Spleen (tissue), 11 donors: ENCODE data around the gene DNAJB13. TPM values are rescaled to one million over a fixed set of nuclear protein-coding genes. Genes with fewer than 3 reads are reported as not detected.

ENCODE experiments used
- DNase-seq: peaks from one replicate; pipeline ENCODE4 v3.0.0-alpha.2; 2020
- H3K27ac ChIP-seq, 8 donors: fragments of 200-600 bp; sonication (generic) in 7 of 8; 1 replicate in 4 of 8; 2 replicates in 4 of 8; pipeline versions ENCODE4 v1.5.0 to v1.8.0; 2016 to 2021; ENCODE audit warnings: inconsistent platforms in 4 of 8, mild to moderate bottlenecking in 4 of 8, moderate library complexity in 1 of 8
- H3K27me3 ChIP-seq, 7 donors: fragments of 200-600 bp; sonication (generic) in 6 of 7; replicated peaks in 1 of 7; 1 replicate in 4 of 7; 2 replicates in 3 of 7; pipeline versions ENCODE4 v1.5.0 to v1.8.0; 2016 to 2021; ENCODE audit warnings: inconsistent platforms in 3 of 7, mild to moderate bottlenecking in 1 of 7
- H3K36me3 ChIP-seq, 6 donors: fragments of 200-600 bp; sonication (generic) in 5 of 6; 1 replicate in 4 of 6; 2 replicates in 2 of 6; pipeline versions ENCODE4 v1.5.0 to v1.8.0; 2016 to 2021; ENCODE audit warnings: inconsistent platforms in 2 of 6
- H3K4me1 ChIP-seq, 6 donors: fragments of 200-600 bp; sonication (generic) in 5 of 6; 1 replicate in 3 of 6; 2 replicates in 3 of 6; pipeline versions ENCODE4 v1.5.0 to v1.8.0; 2016 to 2021; ENCODE audit warnings: inconsistent platforms in 3 of 6
- H3K4me3 ChIP-seq, 8 donors: fragments of 200-600 bp; sonication (generic) in 7 of 8; 1 replicate in 4 of 8; 2 replicates in 4 of 8; pipeline versions ENCODE4 v1.5.0 to v1.8.0; 2016 to 2021; ENCODE audit warnings: inconsistent platforms in 4 of 8, mild to moderate bottlenecking in 4 of 8, moderate library complexity in 2 of 8
- H3K9me3 ChIP-seq, 8 donors: fragments of 200-600 bp; sonication (generic) in 7 of 8; 1 replicate in 4 of 8; 2 replicates in 4 of 8; pipeline versions ENCODE4 v1.5.0 to v1.8.0; 2016 to 2021; ENCODE audit warnings: inconsistent platforms in 4 of 8
- POLR2A ChIP-seq, 3 donors: fragments of 450-650 bp; IDR thresholded peaks; one replicate each; pipeline ENCODE4 v1.5.1; 2017; ENCODE audit warnings: antibody characterized with exemption in 3 of 3, mild to moderate bottlenecking in 1 of 3
- POLR2AphosphoS5 ChIP-seq, 3 donors: sonication (generic); formaldehyde crosslinking; IDR thresholded peaks; one replicate each; pipeline ENCODE4 v1.5.1; 2017; ENCODE audit warnings: antibody characterized with exemption in 3 of 3
- WGBS, 5 donors: extraction: QIAGEN DNeasy Blood & Tissue Kit in 3 of 5; methylation state at CpG; one replicate each; pipeline versions ENCODE4 v1.1.5 to v1.1.7; 2013 to 2018; 5-methylcytosine and 5-hydroxymethylcytosine counted together
- intact Hi-C: fragments of 100-400 bp; cut with DNase I; formaldehyde crosslinking; loops from one replicate; pipeline ENCODE4 v1.15.0; 2023; ENCODE audit warnings: low total_unique reads
- polyA plus RNA-seq, 3 donors: library from polyadenylated mRNA; stranded (reverse); fragments of 200-250 nt; gene quantifications; one replicate each; pipeline ENCODE4 v1.2.1, GENCODE V29; 2013
- total RNA-seq, 7 donors: library from RNA; depleted of rRNA in 3 of 7; stranded (reverse); fragments of >200 nt in 3 of 7; fragmentation: NEBNext Ultra II Directional in 4 of 7; extraction: Animal tissue kit (Norgen Biotek cat#: 25700) in 4 of 7; gene quantifications; one replicate each; pipeline versions ENCODE4 v1.1.0 to v1.2.1, GENCODE V29; 2016 to 2021
- TF ChIP-seq, protein P1 (sequence below), 11 experiments: fragments of 200-600 bp in 7 of 11; fragments of 450-650 bp in 4 of 11; sonication (generic) in 4 of 11; IDR thresholded peaks in 8 of 11; conservative IDR thresholded peaks in 3 of 11; 1 replicate in 7 of 11; 2 replicates in 4 of 11; pipeline versions ENCODE4 v1.4.0 to v1.8.0; 2016 to 2021; ENCODE audit warnings: antibody characterized with exemption in 11 of 11, inconsistent platforms in 4 of 11, mild to moderate bottlenecking in 1 of 11
- donor health status: healthy with polysubstance abuse.
- donor health status: DM: no; HTN: no; CAD: no; lungs with moderate emphysema.
- donor health status: DM: no; HTN: no; CAD: no.
- donor health status: Bipolar disorder and iron deficiency.
- donor health status: healthy.
- donor health status: DM: no; HTN: no; CAD: no.
- donor health status: DM: yes; HTN: yes; CAD: no.

The DNAJB13 gene
- total and polyA plus RNA-seq, 10 donors: 0.04 to 0.32 (median 0.06) TPM; not detected in 7

DNA sequence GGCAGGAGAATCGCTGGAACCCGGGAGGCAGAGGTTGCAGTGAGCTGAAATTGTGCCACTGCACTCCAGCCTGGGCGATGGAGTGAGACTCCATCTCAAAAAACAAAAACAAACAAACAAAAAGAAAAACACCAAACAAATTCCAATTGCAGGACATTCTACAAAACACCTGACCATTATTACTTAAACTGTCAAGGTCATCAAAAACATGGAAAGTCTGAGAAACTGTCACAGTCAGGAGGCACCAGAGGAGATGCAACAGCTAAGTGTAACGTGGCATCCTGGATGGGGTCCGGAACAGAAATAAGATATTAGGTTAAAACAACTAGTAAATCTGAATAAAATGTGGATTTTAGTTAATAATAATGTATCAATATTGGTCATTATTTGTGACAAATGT is 914 bp upstream of the DNAJB13 start:
- no peaks in the 10 kb centered on the region for H3K27me3 ChIP-seq
- peaks cover 0 to 2% (median 0%) of the 10 kb centered on the region in 8 donors for H3K9me3 ChIP-seq
- WGBS, 5 donors: 83 to 98% (median 90%) methylated on average over 5 of the region's 5 CpGs
- no peak overlapping the region for H3K4me3 ChIP-seq
- intact Hi-C loops: no loop called here
- no peaks in the 10 kb centered on the region for H3K36me3 ChIP-seq
- no peak for DNase-seq
- no peak for TF ChIP-seq POLR2A (IDR thresholded peaks at IDR 0.05)
- TF ChIP-seq, protein P1, sequence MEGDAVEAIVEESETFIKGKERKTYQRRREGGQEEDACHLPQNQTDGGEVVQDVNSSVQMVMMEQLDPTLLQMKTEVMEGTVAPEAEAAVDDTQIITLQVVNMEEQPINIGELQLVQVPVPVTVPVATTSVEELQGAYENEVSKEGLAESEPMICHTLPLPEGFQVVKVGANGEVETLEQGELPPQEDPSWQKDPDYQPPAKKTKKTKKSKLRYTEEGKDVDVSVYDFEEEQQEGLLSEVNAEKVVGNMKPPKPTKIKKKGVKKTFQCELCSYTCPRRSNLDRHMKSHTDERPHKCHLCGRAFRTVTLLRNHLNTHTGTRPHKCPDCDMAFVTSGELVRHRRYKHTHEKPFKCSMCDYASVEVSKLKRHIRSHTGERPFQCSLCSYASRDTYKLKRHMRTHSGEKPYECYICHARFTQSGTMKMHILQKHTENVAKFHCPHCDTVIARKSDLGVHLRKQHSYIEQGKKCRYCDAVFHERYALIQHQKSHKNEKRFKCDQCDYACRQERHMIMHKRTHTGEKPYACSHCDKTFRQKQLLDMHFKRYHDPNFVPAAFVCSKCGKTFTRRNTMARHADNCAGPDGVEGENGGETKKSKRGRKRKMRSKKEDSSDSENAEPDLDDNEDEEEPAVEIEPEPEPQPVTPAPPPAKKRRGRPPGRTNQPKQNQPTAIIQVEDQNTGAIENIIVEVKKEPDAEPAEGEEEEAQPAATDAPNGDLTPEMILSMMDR (IDR thresholded peaks at IDR 0.05 in 8 of 11, conservative IDR thresholded peaks at IDR 0.05 in 3 of 11): no peak
- TF ChIP-seq POLR2AphosphoS5 (IDR thresholded peaks at IDR 0.05): no peak
- H3K4me1 ChIP-seq: no peaks in the 10 kb centered on the region
- H3K27ac ChIP-seq: no peak overlapping the region

DNA sequence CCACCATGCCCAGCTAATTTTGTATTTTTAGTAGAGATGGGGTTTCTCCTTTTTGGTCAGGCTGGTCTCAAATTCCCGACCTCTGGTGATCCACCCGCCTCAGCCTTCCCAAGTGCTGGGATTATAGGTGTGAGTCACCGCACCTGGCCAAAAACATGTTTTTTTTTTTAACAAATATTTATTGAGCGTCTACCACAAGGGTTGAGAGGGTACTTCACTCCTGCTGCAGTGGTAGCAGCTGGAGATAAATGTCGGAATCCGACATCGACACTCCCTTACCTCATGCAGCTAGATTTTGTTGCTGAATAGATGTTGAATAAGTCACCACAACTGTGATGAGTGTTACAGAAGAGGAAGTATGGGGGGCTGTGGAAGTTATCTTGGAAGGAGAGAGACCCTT is 971 bp downstream of the DNAJB13 start:
- TF ChIP-seq POLR2AphosphoS5 (IDR thresholded peaks at IDR 0.05) (no peak), POLR2A (IDR thresholded peaks at IDR 0.05) (no peak)
- TF ChIP-seq, protein P1 (IDR thresholded peaks at IDR 0.05 in 8 of 11, conservative IDR thresholded peaks at IDR 0.05 in 3 of 11): no peak
- peaks cover 0 to under 1% (median 0%) of the 10 kb centered on the region in 8 donors for H3K9me3 ChIP-seq
- H3K27me3 ChIP-seq: peaks cover 0 to 9% (median 0%) of the 10 kb centered on the region in 7 donors
- WGBS, 5 donors: 93 to 95% (median 93%) methylated on average over 7 of the region's 7 CpGs
- no peak overlapping the region for H3K4me3 ChIP-seq
- H3K27ac ChIP-seq: no peak overlapping the region
- DNase-seq: no peak
- H3K36me3 ChIP-seq: no peaks in the 10 kb centered on the region
- intact Hi-C loops: no loop called here
- H3K4me1 ChIP-seq: no peaks in the 10 kb centered on the region

DNA sequence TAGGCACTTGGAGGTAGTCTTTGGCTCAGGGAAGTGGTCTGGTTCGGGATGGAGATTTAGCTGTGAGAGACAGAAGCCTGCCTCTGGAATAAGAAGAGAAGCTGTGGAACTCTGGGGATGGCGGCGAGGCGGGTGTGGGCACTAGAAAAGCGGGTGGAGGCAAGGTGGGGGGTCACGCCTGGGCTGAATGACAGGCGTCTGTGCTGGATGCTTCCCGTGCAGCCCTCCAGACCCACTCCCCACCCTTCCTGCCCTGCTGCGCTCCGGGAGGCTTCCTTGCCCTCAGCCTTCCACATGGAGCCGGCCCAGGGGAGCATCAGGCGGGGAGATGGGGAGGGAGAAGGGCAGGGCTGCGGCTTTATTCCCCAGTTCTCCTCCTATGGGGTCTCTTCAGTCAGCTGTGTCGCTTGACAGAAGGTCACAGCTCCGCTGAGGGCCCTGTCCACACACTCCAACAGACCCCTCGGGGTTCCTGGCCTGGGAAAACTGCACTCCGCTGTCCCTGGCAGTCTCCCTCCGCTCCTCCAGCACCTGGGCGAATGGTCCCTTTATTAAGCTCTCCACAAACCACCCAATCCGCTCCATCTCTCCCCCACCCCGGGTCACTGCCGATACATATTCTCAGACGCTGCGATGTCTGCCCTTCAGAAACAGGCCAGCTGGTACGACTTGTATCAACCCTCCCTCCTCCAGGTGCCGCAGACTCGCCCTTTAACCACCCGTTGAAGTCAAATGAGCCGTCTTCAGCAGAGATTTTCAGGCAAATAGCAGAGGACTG is 6.2 kb downstream of the DNAJB13 start:
- peaks cover 0 to 26% (median 0%) of the 10 kb centered on the region in 7 donors for H3K27me3 ChIP-seq
- H3K36me3 ChIP-seq: no peaks in the 10 kb centered on the region
- H3K4me3 ChIP-seq: no peak overlapping the region
- no peak overlapping the region for H3K27ac ChIP-seq
- TF ChIP-seq, protein P1 (IDR thresholded peaks at IDR 0.05 in 8 of 11, conservative IDR thresholded peaks at IDR 0.05 in 3 of 11): no peak
- TF ChIP-seq POLR2A (IDR thresholded peaks at IDR 0.05) (no peak), POLR2AphosphoS5 (IDR thresholded peaks at IDR 0.05) (no peak)
- peaks cover 0 to 8% (median 0%) of the 10 kb centered on the region in 6 donors for H3K4me1 ChIP-seq
- intact Hi-C loops: no loop called here
- no peak for DNase-seq
- H3K9me3 ChIP-seq: no peaks in the 10 kb centered on the region
- WGBS, 5 donors: 40 to 63% (median 60%) methylated on average over 29 of the region's 29 CpGs

DNA sequence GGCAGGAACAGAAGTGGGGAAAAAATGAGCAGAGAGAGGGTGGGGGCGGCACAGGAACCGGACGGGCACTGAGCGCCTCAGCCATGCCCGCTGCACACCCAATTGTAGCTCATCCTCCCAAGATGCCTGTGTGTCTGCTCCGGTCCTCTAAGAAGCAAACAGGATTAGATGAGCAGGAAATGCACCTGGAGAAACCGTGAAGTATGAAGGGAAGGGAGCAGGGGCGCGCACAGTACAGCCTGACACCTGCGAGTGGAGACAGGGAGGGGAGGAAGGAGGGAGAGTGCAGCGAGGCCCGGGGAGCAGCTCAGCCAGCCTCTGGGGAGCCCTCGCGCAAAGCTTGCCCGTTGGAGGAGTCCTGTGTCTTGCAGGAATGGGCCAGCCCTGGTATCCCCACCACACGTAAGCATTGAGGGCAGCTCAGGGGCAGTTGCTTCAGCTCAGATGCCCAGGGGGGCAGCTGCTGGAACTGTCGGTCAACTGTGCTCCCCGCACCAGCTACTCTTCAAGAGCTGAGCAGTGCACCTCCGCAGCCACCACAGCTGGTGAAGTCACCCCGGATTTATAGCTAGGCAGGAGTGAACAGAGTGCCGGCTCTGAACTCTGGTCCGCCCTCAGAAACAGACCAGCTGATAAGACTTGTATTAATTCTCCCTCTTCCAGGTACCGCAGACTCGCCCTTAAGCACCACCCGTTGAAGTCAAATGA is 7.0 kb downstream of the DNAJB13 start:
- intact Hi-C loops: no loop called here
- no peaks in the 10 kb centered on the region for H3K36me3 ChIP-seq
- H3K4me1 ChIP-seq: peaks cover 0 to 8% (median 0%) of the 10 kb centered on the region in 6 donors

More for the DNA sequence above, 7.0 kb downstream of the DNAJB13 start:
- no peak overlapping the region for H3K4me3 ChIP-seq
- no peaks in the 10 kb centered on the region for H3K9me3 ChIP-seq
- H3K27me3 ChIP-seq: peaks cover 0 to 26% (median 0%) of the 10 kb centered on the region in 7 donors
- no peak overlapping the region for H3K27ac ChIP-seq
- DNase-seq: no peak
- 62 to 77% (median 72%) methylated on average over 24 to 25 of the region's 25 CpGs for WGBS, 5 donors
- TF ChIP-seq POLR2AphosphoS5 (IDR thresholded peaks at IDR 0.05) (no peak), POLR2A (IDR thresholded peaks at IDR 0.05) (no peak)
